ENCODE measurements around the gene CFAP20. TPM values are rescaled to one million over a fixed set of nuclear protein-coding genes. Genes with fewer than 3 reads are reported as not detected.

Gene CFAP20
- total RNA-seq, 1 experiment from 2014 or later: 49.6 TPM

- Histone ChIP-seq H3K4me2 (no peak overlapping the region), H4K20me1 (ENCODE audit: insufficient read depth) (no peaks in the 10 kb centered on the region), H3K27ac (no peak overlapping the region), H3K79me2 (ENCODE audit: low read depth) (no peaks in the 10 kb centered on the region), H3K27me3 (ENCODE audit: insufficient read depth, low read depth) (no peaks in the 10 kb centered on the region), H3K4me3 (no peak overlapping the region), H3F3A (ENCODE audit: insufficient read depth, low read depth) (no peaks in the 10 kb centered on the region), H3K9me2 (ENCODE audit: insufficient read depth) (no peaks in the 10 kb centered on the region), H3K4me1 (replicated peaks; ENCODE audit: insufficient read depth) (no peaks in the 10 kb centered on the region), H3K9me3 (ENCODE audit: insufficient read depth, low read depth) (no peaks in the 10 kb centered on the region), H2AFZ (no peak overlapping the region), H3K36me3 (ENCODE audit: low read depth) (no peaks in the 10 kb centered on the region)
- TF ChIP-seq EZH2 (IDR thresholded peaks at IDR 0.05; ENCODE audit: low read depth): no peak
- TF ChIP-seq, protein P1, sequence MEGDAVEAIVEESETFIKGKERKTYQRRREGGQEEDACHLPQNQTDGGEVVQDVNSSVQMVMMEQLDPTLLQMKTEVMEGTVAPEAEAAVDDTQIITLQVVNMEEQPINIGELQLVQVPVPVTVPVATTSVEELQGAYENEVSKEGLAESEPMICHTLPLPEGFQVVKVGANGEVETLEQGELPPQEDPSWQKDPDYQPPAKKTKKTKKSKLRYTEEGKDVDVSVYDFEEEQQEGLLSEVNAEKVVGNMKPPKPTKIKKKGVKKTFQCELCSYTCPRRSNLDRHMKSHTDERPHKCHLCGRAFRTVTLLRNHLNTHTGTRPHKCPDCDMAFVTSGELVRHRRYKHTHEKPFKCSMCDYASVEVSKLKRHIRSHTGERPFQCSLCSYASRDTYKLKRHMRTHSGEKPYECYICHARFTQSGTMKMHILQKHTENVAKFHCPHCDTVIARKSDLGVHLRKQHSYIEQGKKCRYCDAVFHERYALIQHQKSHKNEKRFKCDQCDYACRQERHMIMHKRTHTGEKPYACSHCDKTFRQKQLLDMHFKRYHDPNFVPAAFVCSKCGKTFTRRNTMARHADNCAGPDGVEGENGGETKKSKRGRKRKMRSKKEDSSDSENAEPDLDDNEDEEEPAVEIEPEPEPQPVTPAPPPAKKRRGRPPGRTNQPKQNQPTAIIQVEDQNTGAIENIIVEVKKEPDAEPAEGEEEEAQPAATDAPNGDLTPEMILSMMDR (conservative IDR thresholded peaks at IDR 0.05): no peak
- no TSS peak for BruUV-seq (replicated peaks)
- intact Hi-C loops (cut with micrococcal nuclease; ENCODE audit: unreplicated experiment): no loop called here
- CTCF ChIA-PET: no interaction called here
- POLR2A ChIA-PET (ENCODE audit: unreplicated experiment): no interaction called here
- no peak for DNase-seq
These were observed 42.6 kb downstream of the CFAP20 start for GRCh38 chr16:58086381-58087208.

- H3K4me2 ChIP-seq: no peak overlapping the region
- intact Hi-C loops (cut with micrococcal nuclease; ENCODE audit: unreplicated experiment): no loop called here
- H3K27me3 ChIP-seq (ENCODE audit: insufficient read depth, low read depth): no peaks in the 10 kb centered on the region
- POLR2A ChIA-PET (ENCODE audit: unreplicated experiment): no interaction called here
- H3K27ac ChIP-seq: no peak overlapping the region
- H3K4me3 ChIP-seq: no peak overlapping the region
- no peaks in the 10 kb centered on the region for H3K9me2 ChIP-seq (ENCODE audit: insufficient read depth)
- CTCF ChIA-PET: no interaction called here
- H4K20me1 ChIP-seq (ENCODE audit: insufficient read depth): no peaks in the 10 kb centered on the region
- H2AFZ ChIP-seq: no peak overlapping the region
- no peaks in the 10 kb centered on the region for H3K36me3 ChIP-seq (ENCODE audit: low read depth)
- no peaks in the 10 kb centered on the region for H3K9me3 ChIP-seq (ENCODE audit: insufficient read depth, low read depth)
- DNase-seq: no peak
- TF ChIP-seq, protein P1 (conservative IDR thresholded peaks at IDR 0.05): no peak
- no peak for TF ChIP-seq EZH2 (IDR thresholded peaks at IDR 0.05; ENCODE audit: low read depth)
- no peaks in the 10 kb centered on the region for H3K79me2 ChIP-seq (ENCODE audit: low read depth)
- no TSS peak for BruUV-seq (replicated peaks)
- no peaks in the 10 kb centered on the region for H3F3A ChIP-seq (ENCODE audit: insufficient read depth, low read depth)
- H3K4me1 ChIP-seq (replicated peaks; ENCODE audit: insufficient read depth): no peaks in the 10 kb centered on the region
These were observed 43.5 kb downstream of the CFAP20 start for GRCh38 chr16:58085584-58086251.

DNA sequence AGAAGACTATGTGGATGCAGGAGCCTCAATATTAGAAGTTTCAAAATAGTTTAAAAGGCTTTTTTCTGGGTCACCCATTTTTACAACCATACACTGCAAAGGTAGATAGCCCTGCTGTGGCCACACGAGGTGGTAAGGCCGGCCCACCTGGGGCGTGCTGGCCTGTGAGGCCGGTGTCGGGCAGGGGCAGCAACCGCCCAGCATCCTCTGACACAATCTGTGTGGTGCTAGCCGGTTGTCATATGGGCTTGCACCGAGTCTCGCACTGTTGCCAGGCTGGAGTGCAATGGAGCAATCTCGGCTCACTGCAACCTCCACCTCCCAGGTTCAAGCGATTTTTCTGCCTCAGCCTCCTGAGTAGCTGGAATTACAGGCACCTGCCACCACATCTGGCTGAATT, 44.0 kb downstream of the CFAP20 start:
- CTCF ChIA-PET: no interaction called here
- no peak overlapping the region for H3K27ac ChIP-seq

More for the DNA sequence above, 44.0 kb downstream of the CFAP20 start:
- H3K27me3 ChIP-seq (ENCODE audit: insufficient read depth, low read depth): no peaks in the 10 kb centered on the region
- no peak for DNase-seq
- no peaks in the 10 kb centered on the region for H4K20me1 ChIP-seq (ENCODE audit: insufficient read depth)
- H3K4me1 ChIP-seq (replicated peaks; ENCODE audit: insufficient read depth): no peaks in the 10 kb centered on the region
- H3K4me3 ChIP-seq: no peak overlapping the region
- no peaks in the 10 kb centered on the region for H3K79me2 ChIP-seq (ENCODE audit: low read depth)
- no peaks in the 10 kb centered on the region for H3K36me3 ChIP-seq (ENCODE audit: low read depth)
- BruUV-seq (replicated peaks): no TSS peak
- TF ChIP-seq EZH2 (IDR thresholded peaks at IDR 0.05; ENCODE audit: low read depth): no peak
- TF ChIP-seq, protein P1 (conservative IDR thresholded peaks at IDR 0.05): no peak
- POLR2A ChIA-PET (ENCODE audit: unreplicated experiment): no interaction called here
- no peaks in the 10 kb centered on the region for H3K9me3 ChIP-seq (ENCODE audit: insufficient read depth, low read depth)
- no peak overlapping the region for H3K4me2 ChIP-seq
- intact Hi-C loops (cut with micrococcal nuclease; ENCODE audit: unreplicated experiment): no loop called here
- H3K9me2 ChIP-seq (ENCODE audit: insufficient read depth): no peaks in the 10 kb centered on the region
- no peaks in the 10 kb centered on the region for H3F3A ChIP-seq (ENCODE audit: insufficient read depth, low read depth)
- no peak overlapping the region for H2AFZ ChIP-seq

Data from PC-9 (cell line).